Progenitor cell of endocrine pancreas (in vitro differentiated cells): ENCODE measurements around the gene ATXN1. TPM values are rescaled to one million over a fixed set of nuclear protein-coding genes. Genes with fewer than 3 reads are reported as not detected.

Experiments
- DNase-seq: peaks from one replicate; pipeline ENCODE4 v3.0.0; 2021; ENCODE audit warnings: low spot score; ENCODE audit not compliant: unreplicated experiment
- H3K27ac Mint-ChIP-seq: 2 replicates; pipeline ENCODE4 v1.8.0; 2021; ENCODE audit warnings: mild to moderate bottlenecking, moderate library complexity, mixed read lengths
- H3K27me3 Mint-ChIP-seq: 2 replicates; pipeline ENCODE4 v1.8.0; 2021; ENCODE audit warnings: mixed read lengths
- H3K36me3 Mint-ChIP-seq: 2 replicates; pipeline ENCODE4 v1.8.0; 2022; ENCODE audit warnings: mixed read lengths; ENCODE audit not compliant: insufficient read depth
- H3K4me1 Mint-ChIP-seq: 2 replicates; pipeline ENCODE4 v1.8.0; 2021; ENCODE audit warnings: low read depth, mixed read lengths
- H3K4me3 Mint-ChIP-seq: 2 replicates; pipeline ENCODE4 v1.8.0; 2021; ENCODE audit warnings: low read depth, mild to moderate bottlenecking, moderate library complexity, mixed read lengths
- H3K9me3 Mint-ChIP-seq: 2 replicates; pipeline ENCODE4 v1.8.0; 2021; ENCODE audit warnings: low read depth, mixed read lengths
- CTCF ChIP-seq: fragments of 200-600 bp; sonication (generic); IDR thresholded peaks from one replicate; pipeline ENCODE4 v1.5.0; 2021; ENCODE audit warnings: antibody characterized with exemption, mild to moderate bottlenecking; ENCODE audit not compliant: unreplicated experiment
- total RNA-seq: library from RNA; stranded (reverse); gene quantifications from 2 replicates; pipeline ENCODE4 v1.2.1, GENCODE V29; 2021

The ATXN1 gene
- total RNA-seq, 1 donor from 2014 or later: 35.8 TPM

- Mint-ChIP-seq H3K27me3 (no peaks in the 10 kb centered on the region), H3K4me3 (no peak overlapping the region), H3K36me3 (peaks cover 4% of the 10 kb centered on the region), H3K9me3 (no peaks in the 10 kb centered on the region), H3K27ac (no peak overlapping the region), H3K4me1 (no peaks in the 10 kb centered on the region)
- TF ChIP-seq CTCF: no peak
- DNase-seq: no peak
Observed at GRCh38 chr6:16441262-16441661, 320.0 kb downstream of the ATXN1 start.

- no peak for TF ChIP-seq CTCF
- peaks cover 4% of the 10 kb centered on the region for H3K36me3 Mint-ChIP-seq
- no peak for DNase-seq
- no peak overlapping the region for H3K27ac Mint-ChIP-seq
- no peak overlapping the region for H3K4me3 Mint-ChIP-seq
- H3K27me3 Mint-ChIP-seq: no peaks in the 10 kb centered on the region
- H3K9me3 Mint-ChIP-seq: no peaks in the 10 kb centered on the region
- H3K4me1 Mint-ChIP-seq: no peaks in the 10 kb centered on the region
Observed at GRCh38 chr6:16440636-16441212, 320.5 kb downstream of the ATXN1 start.

- Mint-ChIP-seq H3K27me3 (no peaks in the 10 kb centered on the region), H3K9me3 (no peaks in the 10 kb centered on the region), H3K4me3 (no peak overlapping the region), H3K4me1 (no peaks in the 10 kb centered on the region), H3K27ac (no peak overlapping the region), H3K36me3 (peaks cover 4% of the 10 kb centered on the region)
- no peak for DNase-seq
- no peak for TF ChIP-seq CTCF
Observed at GRCh38 chr6:16438718-16439591, 322.3 kb downstream of the ATXN1 start.

GRCh38 chr6:16437984-16438383, 323.3 kb downstream of the ATXN1 start:
- no peak for TF ChIP-seq CTCF
- H3K27ac Mint-ChIP-seq: no peak overlapping the region
- no peaks in the 10 kb centered on the region for H3K4me1 Mint-ChIP-seq
- H3K9me3 Mint-ChIP-seq: no peaks in the 10 kb centered on the region
- no peak overlapping the region for H3K4me3 Mint-ChIP-seq
- no peaks in the 10 kb centered on the region for H3K27me3 Mint-ChIP-seq
- H3K36me3 Mint-ChIP-seq: peaks cover 4% of the 10 kb centered on the region
- no peak for DNase-seq

GRCh38 chr6:16437095-16437494, 324.2 kb downstream of the ATXN1 start:
- no peak overlapping the region for H3K4me3 Mint-ChIP-seq
- no peaks in the 10 kb centered on the region for H3K9me3 Mint-ChIP-seq
- no peak for DNase-seq
- no peaks in the 10 kb centered on the region for H3K4me1 Mint-ChIP-seq
- no peak for TF ChIP-seq CTCF
- no peak overlapping the region for H3K27ac Mint-ChIP-seq
- peaks cover 3% of the 10 kb centered on the region for H3K36me3 Mint-ChIP-seq
- H3K27me3 Mint-ChIP-seq: no peaks in the 10 kb centered on the region
